WTC11 (cell line): Measurements from ENCODE around the gene MIPEP. TPM values are rescaled to one million over a fixed set of nuclear protein-coding genes. Genes with fewer than 3 reads are reported as not detected.

Source experiments
- ATAC-seq: fragments of 200-7000 bp; cut with Tn5 transposase; 2 replicates; pipeline ENCODE4 v1.10.0; 2021; ENCODE audit warnings: mild to moderate bottlenecking, moderate library complexity
- CTCF ChIA-PET: fragments of 300-600 bp; sonication (Branson Sonifier 250); formaldehyde crosslinking; loops from one replicate; lab custom pipeline; 2021; ENCODE audit warnings: antibody characterized with exemption; lab: Charles Lee
- POLR2A ChIA-PET: fragments of 350-600 bp; sonication (Branson Sonifier 250); formaldehyde crosslinking; loops from one replicate; lab custom pipeline; 2021; ENCODE audit warnings: antibody characterized with exemption; lab: Charles Lee
- DNase-seq: peaks from one replicate; pipeline ENCODE4 v3.0.0; 2021; ENCODE audit warnings: low spot score
- H3K27ac Mint-ChIP-seq: 2 replicates; pipeline ENCODE4 v1.8.0; 2021; ENCODE audit warnings: mixed read lengths
- H3K27me3 Mint-ChIP-seq: 2 replicates; pipeline ENCODE4 v1.8.0; 2021; ENCODE audit warnings: low read depth, mild to moderate bottlenecking, moderate library complexity, mixed read lengths
- H3K36me3 Mint-ChIP-seq: 2 replicates; pipeline ENCODE4 v1.8.0; 2021; ENCODE audit warnings: mixed read lengths
- H3K4me1 Mint-ChIP-seq: 2 replicates; pipeline ENCODE4 v1.8.0; 2022; ENCODE audit warnings: mixed read lengths
- H3K4me3 Mint-ChIP-seq: 2 replicates; pipeline ENCODE4 v1.8.0; 2021; ENCODE audit warnings: mild to moderate bottlenecking, moderate library complexity, mixed read lengths
- H3K9me3 Mint-ChIP-seq: 2 replicates; pipeline ENCODE4 v1.8.0; 2021; ENCODE audit warnings: mixed read lengths
- ATF1 ChIP-seq: sonication (generic); formaldehyde crosslinking; IDR thresholded peaks from 2 replicates; pipeline ENCODE4 v1.8.1; 2023; ENCODE audit warnings: mild to moderate bottlenecking, moderate library complexity, missing genetic modification reagents
- ATF3 ChIP-seq: sonication (generic); formaldehyde crosslinking; conservative IDR thresholded peaks from 2 replicates; pipeline ENCODE4 v1.8.1; 2022; ENCODE audit warnings: mild to moderate bottlenecking, missing genetic modification reagents
- CDX4 ChIP-seq: fragments of 250-450 bp; sonication (Bioruptor Pico); IDR thresholded peaks from 2 replicates; pipeline ENCODE4 v1.9.0; 2021; ENCODE audit warnings: moderate library complexity, mild to moderate bottlenecking, inconsistent platforms, borderline replicate concordance
- ESRRA ChIP-seq: sonication (generic); formaldehyde crosslinking; IDR thresholded peaks from 2 replicates; pipeline ENCODE4 v1.8.1; 2022; ENCODE audit warnings: mild to moderate bottlenecking, missing genetic modification reagents, borderline replicate concordance
- ETV6 ChIP-seq: sonication (generic); formaldehyde crosslinking; IDR thresholded peaks from 2 replicates; pipeline ENCODE4 v1.8.1; 2022; ENCODE audit warnings: mild to moderate bottlenecking, missing genetic modification reagents
- GABPB1 ChIP-seq: sonication (generic); formaldehyde crosslinking; IDR thresholded peaks from 2 replicates; pipeline ENCODE4 v1.8.1; 2023; ENCODE audit warnings: mild to moderate bottlenecking, missing genetic modification reagents
- JUN ChIP-seq: sonication (generic); formaldehyde crosslinking; IDR thresholded peaks from 2 replicates; pipeline ENCODE4 v1.8.0; 2023; ENCODE audit warnings: mild to moderate bottlenecking, missing genetic modification reagents
- NFATC4 ChIP-seq: fragments of 250-450 bp; sonication (Bioruptor Pico); IDR thresholded peaks from 2 replicates; pipeline ENCODE4 v1.9.0; 2021; ENCODE audit warnings: mild to moderate bottlenecking
- NFE2L1 ChIP-seq: sonication (generic); formaldehyde crosslinking; IDR thresholded peaks from 2 replicates; pipeline ENCODE4 v1.8.1; 2023; ENCODE audit warnings: missing genetic modification reagents
- NFYB ChIP-seq: sonication (generic); formaldehyde crosslinking; conservative IDR thresholded peaks from 2 replicates; pipeline ENCODE4 v1.8.0; 2022; ENCODE audit warnings: low read depth, missing genetic modification reagents
- NR1H2 ChIP-seq: sonication (generic); formaldehyde crosslinking; IDR thresholded peaks from 2 replicates; pipeline ENCODE4 v1.9.0; 2021; ENCODE audit warnings: mild to moderate bottlenecking, moderate library complexity, missing genetic modification reagents
- PREB ChIP-seq: sonication (generic); formaldehyde crosslinking; IDR thresholded peaks from 2 replicates; pipeline ENCODE4 v1.8.1; 2022; ENCODE audit warnings: mild to moderate bottlenecking, missing genetic modification reagents, moderate library complexity, borderline replicate concordance
- SMAD4 ChIP-seq: sonication (generic); formaldehyde crosslinking; IDR thresholded peaks from 2 replicates; pipeline ENCODE4 v1.8.0; 2022; ENCODE audit warnings: mild to moderate bottlenecking, missing genetic modification reagents
- TEAD1 ChIP-seq: sonication (generic); formaldehyde crosslinking; IDR thresholded peaks from 2 replicates; pipeline ENCODE4 v1.8.0; 2022; ENCODE audit warnings: mild to moderate bottlenecking, missing genetic modification reagents
- TEAD4 ChIP-seq: sonication (generic); formaldehyde crosslinking; IDR thresholded peaks from 2 replicates; pipeline ENCODE4 v1.8.0; 2022; ENCODE audit warnings: mild to moderate bottlenecking, missing genetic modification reagents
- ZBTB21 ChIP-seq: sonication (generic); formaldehyde crosslinking; IDR thresholded peaks from 2 replicates; pipeline ENCODE4 v1.8.1; 2023; ENCODE audit warnings: mild to moderate bottlenecking, missing genetic modification reagents, borderline replicate concordance
- ZNF232 ChIP-seq: sonication (generic); formaldehyde crosslinking; IDR thresholded peaks from 2 replicates; pipeline ENCODE4 v1.8.0; 2022; ENCODE audit warnings: mild to moderate bottlenecking, missing genetic modification reagents
- ZNF512 ChIP-seq: sonication (generic); formaldehyde crosslinking; IDR thresholded peaks from 2 replicates; pipeline ENCODE4 v1.8.1; 2022; ENCODE audit warnings: missing genetic modification reagents, borderline replicate concordance
- total RNA-seq: library from RNA; stranded (reverse); gene quantifications from 3 replicates; pipeline ENCODE4 v1.2.3, GENCODE V29; 2021
- TF ChIP-seq, protein P1 (sequence below): sonication (generic); formaldehyde crosslinking; IDR thresholded peaks from 2 replicates; pipeline ENCODE4 v1.8.1; 2023; ENCODE audit warnings: mild to moderate bottlenecking, moderate library complexity, missing genetic modification reagents
- TF ChIP-seq, protein P2 (sequence below): sonication (generic); formaldehyde crosslinking; IDR thresholded peaks from 2 replicates; pipeline ENCODE4 v1.8.1; 2022; ENCODE audit warnings: low read depth, missing genetic modification reagents, borderline replicate concordance
- TF ChIP-seq, protein P3 (sequence below): fragments of 250-450 bp; sonication (Bioruptor Pico); IDR thresholded peaks from 2 replicates; pipeline ENCODE4 v1.9.0; 2021; ENCODE audit warnings: mild to moderate bottlenecking, borderline replicate concordance

MIPEP gene
- total RNA-seq, 1 experiment from 2014 or later: 30.5 TPM

DNA sequence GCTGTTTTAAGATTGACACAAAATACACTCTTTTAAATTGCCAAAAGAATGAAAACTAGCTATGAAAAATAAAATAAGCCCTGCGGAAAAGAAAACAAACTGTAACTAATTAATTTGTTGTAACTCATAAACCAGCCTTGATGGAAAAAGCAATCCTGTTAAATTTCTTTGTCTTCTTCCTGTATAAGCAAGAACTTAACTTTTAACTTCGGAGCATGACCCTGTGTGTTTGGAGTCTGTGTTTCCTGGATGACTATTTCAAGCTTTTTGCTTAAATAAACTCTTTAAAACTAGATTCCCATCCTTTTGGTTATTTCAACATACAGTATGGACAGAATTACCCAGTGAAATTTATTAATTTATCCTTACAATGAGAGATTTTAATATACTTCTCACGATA is 196.4 kb downstream of the MIPEP start:
- POLR2A ChIA-PET: no interaction called here
- Mint-ChIP-seq H3K4me1 (peaks cover 14% of the 10 kb centered on the region), H3K27ac (no peak overlapping the region), H3K9me3 (no peaks in the 10 kb centered on the region; the same call in 1 of the 2 replicates), H3K36me3 (no peaks in the 10 kb centered on the region)
- no peak for DNase-seq
- TF ChIP-seq ETV6 (CRISPR knock-in tag): no peak
- no peak for TF ChIP-seq ESRRA (CRISPR knock-in tag)
- TF ChIP-seq ZBTB21: no peak
- no peak for TF ChIP-seq PREB
- TF ChIP-seq TEAD4 (CRISPR knock-in tag): no peak
- no peak for TF ChIP-seq ZNF232 (CRISPR knock-in tag)
- no peak for TF ChIP-seq NFATC4 (CRISPR knock-in tag)
- TF ChIP-seq, all 79 proteins: peak for 0
- no peak for ATAC-seq
- Mint-ChIP-seq H3K4me3 (no peak overlapping the region), H3K27me3 (no peaks in the 10 kb centered on the region)
- CTCF ChIA-PET: no interaction called here

GRCh38 chr13:23690668-23691067 is 198.5 kb downstream of the MIPEP start:
- ChIA-PET POLR2A (no interaction called here), CTCF (no interaction called here)
- Mint-ChIP-seq H3K27ac (no peak overlapping the region), H3K27me3 (no peaks in the 10 kb centered on the region), H3K9me3 (peaks cover 11% of the 10 kb centered on the region), H3K4me3 (no peak overlapping the region), H3K4me1 (peaks cover 2% of the 10 kb centered on the region; the same call in 1 of the 2 replicates), H3K36me3 (peaks cover 3% of the 10 kb centered on the region)
- TF ChIP-seq NFYB (CRISPR knock-in tag): no peak
- TF ChIP-seq NFATC4 (CRISPR knock-in tag): no peak
- no peak for TF ChIP-seq SMAD4 (CRISPR knock-in tag)
- TF ChIP-seq, protein P1, sequence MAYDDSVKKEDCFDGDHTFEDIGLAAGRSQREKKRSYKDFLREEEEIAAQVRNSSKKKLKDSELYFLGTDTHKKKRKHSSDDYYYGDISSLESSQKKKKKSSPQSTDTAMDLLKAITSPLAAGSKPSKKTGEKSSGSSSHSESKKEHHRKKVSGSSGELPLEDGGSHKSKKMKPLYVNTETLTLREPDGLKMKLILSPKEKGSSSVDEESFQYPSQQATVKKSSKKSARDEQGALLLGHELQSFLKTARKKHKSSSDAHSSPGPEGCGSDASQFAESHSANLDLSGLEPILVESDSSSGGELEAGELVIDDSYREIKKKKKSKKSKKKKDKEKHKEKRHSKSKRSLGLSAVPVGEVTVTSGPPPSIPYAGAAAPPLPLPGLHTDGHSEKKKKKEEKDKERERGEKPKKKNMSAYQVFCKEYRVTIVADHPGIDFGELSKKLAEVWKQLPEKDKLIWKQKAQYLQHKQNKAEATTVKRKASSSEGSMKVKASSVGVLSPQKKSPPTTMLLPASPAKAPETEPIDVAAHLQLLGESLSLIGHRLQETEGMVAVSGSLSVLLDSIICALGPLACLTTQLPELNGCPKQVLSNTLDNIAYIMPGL (CRISPR knock-in tag): no peak
- no peak for TF ChIP-seq ATF3
- no peak for TF ChIP-seq TEAD1
- no peak for TF ChIP-seq NFE2L1 (CRISPR knock-in tag)
- TF ChIP-seq ATF1 (CRISPR knock-in tag): no peak
- ATAC-seq: no peak
- DNase-seq: no peak

DNA sequence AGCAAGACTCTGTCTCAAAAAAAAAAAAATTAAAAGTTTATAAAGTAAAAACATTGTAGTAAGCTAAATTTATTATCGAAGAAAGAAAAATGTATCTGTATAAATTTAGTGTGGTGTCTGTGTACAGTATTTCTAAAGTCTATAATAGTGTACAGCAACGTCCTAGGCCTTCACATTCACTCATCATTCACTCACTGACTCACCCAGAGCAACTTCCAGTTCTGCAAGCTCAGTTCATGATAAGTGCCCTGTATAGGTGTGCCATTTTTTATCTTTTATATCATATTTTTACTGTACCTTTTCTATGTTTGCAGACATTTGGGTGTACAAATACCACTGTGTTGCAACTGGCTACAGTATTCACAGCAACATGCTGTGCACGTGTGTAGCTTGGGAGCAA is 200.9 kb downstream of the MIPEP start:
- TF ChIP-seq NR1H2 (CRISPR knock-in tag): no peak
- no peak for TF ChIP-seq ESRRA (CRISPR knock-in tag)
- TF ChIP-seq NFATC4 (CRISPR knock-in tag): no peak
- TF ChIP-seq, protein P2, sequence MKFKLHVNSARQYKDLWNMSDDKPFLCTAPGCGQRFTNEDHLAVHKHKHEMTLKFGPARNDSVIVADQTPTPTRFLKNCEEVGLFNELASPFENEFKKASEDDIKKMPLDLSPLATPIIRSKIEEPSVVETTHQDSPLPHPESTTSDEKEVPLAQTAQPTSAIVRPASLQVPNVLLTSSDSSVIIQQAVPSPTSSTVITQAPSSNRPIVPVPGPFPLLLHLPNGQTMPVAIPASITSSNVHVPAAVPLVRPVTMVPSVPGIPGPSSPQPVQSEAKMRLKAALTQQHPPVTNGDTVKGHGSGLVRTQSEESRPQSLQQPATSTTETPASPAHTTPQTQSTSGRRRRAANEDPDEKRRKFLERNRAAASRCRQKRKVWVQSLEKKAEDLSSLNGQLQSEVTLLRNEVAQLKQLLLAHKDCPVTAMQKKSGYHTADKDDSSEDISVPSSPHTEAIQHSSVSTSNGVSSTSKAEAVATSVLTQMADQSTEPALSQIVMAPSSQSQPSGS (CRISPR knock-in tag): no peak
- TF ChIP-seq NFE2L1 (CRISPR knock-in tag): no peak
- TF ChIP-seq, protein P3, sequence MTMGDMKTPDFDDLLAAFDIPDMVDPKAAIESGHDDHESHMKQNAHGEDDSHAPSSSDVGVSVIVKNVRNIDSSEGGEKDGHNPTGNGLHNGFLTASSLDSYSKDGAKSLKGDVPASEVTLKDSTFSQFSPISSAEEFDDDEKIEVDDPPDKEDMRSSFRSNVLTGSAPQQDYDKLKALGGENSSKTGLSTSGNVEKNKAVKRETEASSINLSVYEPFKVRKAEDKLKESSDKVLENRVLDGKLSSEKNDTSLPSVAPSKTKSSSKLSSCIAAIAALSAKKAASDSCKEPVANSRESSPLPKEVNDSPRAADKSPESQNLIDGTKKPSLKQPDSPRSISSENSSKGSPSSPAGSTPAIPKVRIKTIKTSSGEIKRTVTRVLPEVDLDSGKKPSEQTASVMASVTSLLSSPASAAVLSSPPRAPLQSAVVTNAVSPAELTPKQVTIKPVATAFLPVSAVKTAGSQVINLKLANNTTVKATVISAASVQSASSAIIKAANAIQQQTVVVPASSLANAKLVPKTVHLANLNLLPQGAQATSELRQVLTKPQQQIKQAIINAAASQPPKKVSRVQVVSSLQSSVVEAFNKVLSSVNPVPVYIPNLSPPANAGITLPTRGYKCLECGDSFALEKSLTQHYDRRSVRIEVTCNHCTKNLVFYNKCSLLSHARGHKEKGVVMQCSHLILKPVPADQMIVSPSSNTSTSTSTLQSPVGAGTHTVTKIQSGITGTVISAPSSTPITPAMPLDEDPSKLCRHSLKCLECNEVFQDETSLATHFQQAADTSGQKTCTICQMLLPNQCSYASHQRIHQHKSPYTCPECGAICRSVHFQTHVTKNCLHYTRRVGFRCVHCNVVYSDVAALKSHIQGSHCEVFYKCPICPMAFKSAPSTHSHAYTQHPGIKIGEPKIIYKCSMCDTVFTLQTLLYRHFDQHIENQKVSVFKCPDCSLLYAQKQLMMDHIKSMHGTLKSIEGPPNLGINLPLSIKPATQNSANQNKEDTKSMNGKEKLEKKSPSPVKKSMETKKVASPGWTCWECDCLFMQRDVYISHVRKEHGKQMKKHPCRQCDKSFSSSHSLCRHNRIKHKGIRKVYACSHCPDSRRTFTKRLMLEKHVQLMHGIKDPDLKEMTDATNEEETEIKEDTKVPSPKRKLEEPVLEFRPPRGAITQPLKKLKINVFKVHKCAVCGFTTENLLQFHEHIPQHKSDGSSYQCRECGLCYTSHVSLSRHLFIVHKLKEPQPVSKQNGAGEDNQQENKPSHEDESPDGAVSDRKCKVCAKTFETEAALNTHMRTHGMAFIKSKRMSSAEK: no peak
- no peak for TF ChIP-seq CDX4 (CRISPR knock-in tag)
- no peak for TF ChIP-seq JUN
- no peak for TF ChIP-seq GABPB1
- no peak for TF ChIP-seq ZNF512
- Mint-ChIP-seq H3K27me3 (no peaks in the 10 kb centered on the region; the same call in 1 of the 2 replicates), H3K9me3 (peaks cover 33% of the 10 kb centered on the region), H3K36me3 (peaks cover 24% of the 10 kb centered on the region), H3K4me3 (no peak overlapping the region), H3K27ac (no peak overlapping the region), H3K4me1 (no peaks in the 10 kb centered on the region)
- POLR2A ChIA-PET: interaction anchor here (1.2 kb wide), 1 partner anchor 16 kb away, joined by 3 read pairs; no protein-coding TSS in a partner anchor
- DNase-seq (no peak), ATAC-seq (no peak)
- CTCF ChIA-PET: no interaction called here
